ENCODE measurements around the gene TMCO5A. TPM values are rescaled to one million over a fixed set of nuclear protein-coding genes. Genes with fewer than 3 reads are reported as not detected.

Gene TMCO5A
- total and polyA plus RNA-seq, 9 of the 15 experiments (the other 6 are each of a cell fraction or from before 2014, with no cell fraction given), result not detected

DNA sequence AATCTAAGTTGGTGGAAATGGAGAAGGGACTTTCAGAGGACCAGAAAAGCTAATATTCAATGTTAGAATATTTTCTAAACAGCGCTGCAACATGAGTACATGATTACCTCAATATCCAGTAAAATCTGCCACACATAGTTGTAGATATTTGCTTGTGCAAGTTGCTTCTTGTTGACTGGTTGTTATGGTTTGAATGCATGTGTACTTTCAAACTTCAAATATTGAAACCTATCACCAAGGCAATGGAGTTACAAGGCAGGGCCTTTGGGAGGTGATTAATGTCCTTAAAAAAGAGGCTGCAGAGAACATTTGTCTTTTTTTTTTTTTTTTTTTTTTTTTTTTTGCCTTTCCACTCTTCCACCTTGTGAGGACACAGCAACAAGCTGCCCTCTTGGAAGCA, 49.9 kb downstream of the TMCO5A start:
- POLR2A ChIA-PET, result no interaction called here
- ATAC-seq, result no peak
- no peak for FAIRE-seq
- Histone ChIP-seq H3K4me3 (no peak overlapping the region), H4K20me1 (replicated peaks; ENCODE audit: control insufficient read depth, insufficient read depth, low read length) (no peaks in the 10 kb centered on the region), H3K9me1 (ENCODE audit: control insufficient read depth, insufficient read depth, low read length) (no peaks in the 10 kb centered on the region), H3K27me3 (ENCODE audit: control insufficient read depth in 2 of 2, insufficient read depth in 2 of 2, low read length in 2 of 2) (no peaks in the 10 kb centered on the region), H3K4me1 (replicated peaks in 1 of 2; ENCODE audit: control insufficient read depth in 2 of 2, insufficient read depth in 2 of 2, low read length in 2 of 2) (no peaks in the 10 kb centered on the region), H3K9ac (ENCODE audit: insufficient read depth in 1 of 2, low read depth in 2 of 2, low read length in 2 of 2) (no peak overlapping the region), H3K79me2 (ENCODE audit: control insufficient read depth, insufficient read depth, low read length) (no peaks in the 10 kb centered on the region), H3K9me3 (replicated peaks; ENCODE audit: control insufficient read depth, insufficient read depth, low read depth, low read length) (no peaks in the 10 kb centered on the region), H3K36me3 (ENCODE audit: control insufficient read depth, insufficient read depth, low read length) (no peaks in the 10 kb centered on the region), H3K4me2 (ENCODE audit: insufficient read depth, low read length) (no peak overlapping the region), H2AFZ (ENCODE audit: low read depth, low read length) (no peak overlapping the region), H3K27ac (ENCODE audit: extremely low read depth, low read depth, low read length) (no peak overlapping the region)
- intact Hi-C loops (cut with micrococcal nuclease), result no loop called here
- DNase-seq (ENCODE audit: extremely low read depth in 1 of 4, low spot score in 3 of 4), result no peak
- in situ Hi-C loops (cut with MboI), result no loop called here
- WGBS (ENCODE audit: insufficient coverage, low coverage, missing lambda C conversion rate), result 0% methylated on average over 1 of the region's 1 CpG
- no TSS peak for BruUV-seq (replicated peaks)
- CTCF ChIA-PET (ENCODE audit: low intra/inter-chr PET ratio), result no interaction called here
- TF ChIP-seq, protein P1, sequence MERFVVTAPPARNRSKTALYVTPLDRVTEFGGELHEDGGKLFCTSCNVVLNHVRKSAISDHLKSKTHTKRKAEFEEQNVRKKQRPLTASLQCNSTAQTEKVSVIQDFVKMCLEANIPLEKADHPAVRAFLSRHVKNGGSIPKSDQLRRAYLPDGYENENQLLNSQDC (CRISPR knock-in tag; IDR thresholded peaks at IDR 0.05), result no peak
- TF ChIP-seq TAF15 (IDR thresholded peaks at IDR 0.05; ENCODE audit: low read depth, low read length) (no peak), OTX1 (CRISPR knock-in tag; IDR thresholded peaks at IDR 0.05) (no peak), PTRF (tag; IDR thresholded peaks at IDR 0.05) (no peak), CBFA2T3 (IDR thresholded peaks at IDR 0.05) (no peak), RBM25 (IDR thresholded peaks at IDR 0.05; ENCODE audit: low read depth, low read length, severe bottlenecking) (no peak)
- TF ChIP-seq, protein P2, sequence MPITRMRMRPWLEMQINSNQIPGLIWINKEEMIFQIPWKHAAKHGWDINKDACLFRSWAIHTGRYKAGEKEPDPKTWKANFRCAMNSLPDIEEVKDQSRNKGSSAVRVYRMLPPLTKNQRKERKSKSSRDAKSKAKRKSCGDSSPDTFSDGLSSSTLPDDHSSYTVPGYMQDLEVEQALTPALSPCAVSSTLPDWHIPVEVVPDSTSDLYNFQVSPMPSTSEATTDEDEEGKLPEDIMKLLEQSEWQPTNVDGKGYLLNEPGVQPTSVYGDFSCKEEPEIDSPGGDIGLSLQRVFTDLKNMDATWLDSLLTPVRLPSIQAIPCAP (CRISPR knock-in tag; IDR thresholded peaks at IDR 0.05; ENCODE audit: borderline replicate concordance), result no peak
- TF ChIP-seq, protein P3, sequence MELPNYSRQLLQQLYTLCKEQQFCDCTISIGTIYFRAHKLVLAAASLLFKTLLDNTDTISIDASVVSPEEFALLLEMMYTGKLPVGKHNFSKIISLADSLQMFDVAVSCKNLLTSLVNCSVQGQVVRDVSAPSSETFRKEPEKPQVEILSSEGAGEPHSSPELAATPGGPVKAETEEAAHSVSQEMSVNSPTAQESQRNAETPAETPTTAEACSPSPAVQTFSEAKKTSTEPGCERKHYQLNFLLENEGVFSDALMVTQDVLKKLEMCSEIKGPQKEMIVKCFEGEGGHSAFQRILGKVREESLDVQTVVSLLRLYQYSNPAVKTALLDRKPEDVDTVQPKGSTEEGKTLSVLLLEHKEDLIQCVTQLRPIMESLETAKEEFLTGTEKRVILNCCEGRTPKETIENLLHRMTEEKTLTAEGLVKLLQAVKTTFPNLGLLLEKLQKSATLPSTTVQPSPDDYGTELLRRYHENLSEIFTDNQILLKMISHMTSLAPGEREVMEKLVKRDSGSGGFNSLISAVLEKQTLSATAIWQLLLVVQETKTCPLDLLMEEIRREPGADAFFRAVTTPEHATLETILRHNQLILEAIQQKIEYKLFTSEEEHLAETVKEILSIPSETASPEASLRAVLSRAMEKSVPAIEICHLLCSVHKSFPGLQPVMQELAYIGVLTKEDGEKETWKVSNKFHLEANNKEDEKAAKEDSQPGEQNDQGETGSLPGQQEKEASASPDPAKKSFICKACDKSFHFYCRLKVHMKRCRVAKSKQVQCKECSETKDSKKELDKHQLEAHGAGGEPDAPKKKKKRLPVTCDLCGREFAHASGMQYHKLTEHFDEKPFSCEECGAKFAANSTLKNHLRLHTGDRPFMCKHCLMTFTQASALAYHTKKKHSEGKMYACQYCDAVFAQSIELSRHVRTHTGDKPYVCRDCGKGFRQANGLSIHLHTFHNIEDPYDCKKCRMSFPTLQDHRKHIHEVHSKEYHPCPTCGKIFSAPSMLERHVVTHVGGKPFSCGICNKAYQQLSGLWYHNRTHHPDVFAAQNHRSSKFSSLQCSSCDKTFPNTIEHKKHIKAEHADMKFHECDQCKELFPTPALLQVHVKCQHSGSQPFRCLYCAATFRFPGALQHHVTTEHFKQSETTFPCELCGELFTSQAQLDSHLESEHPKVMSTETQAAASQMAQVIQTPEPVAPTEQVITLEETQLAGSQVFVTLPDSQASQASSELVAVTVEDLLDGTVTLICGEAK (IDR thresholded peaks at IDR 0.05), result no peak
- TF ChIP-seq, protein P3 (CRISPR knock-in tag; IDR thresholded peaks at IDR 0.05), result no peak
- TF ChIP-seq, protein P4, sequence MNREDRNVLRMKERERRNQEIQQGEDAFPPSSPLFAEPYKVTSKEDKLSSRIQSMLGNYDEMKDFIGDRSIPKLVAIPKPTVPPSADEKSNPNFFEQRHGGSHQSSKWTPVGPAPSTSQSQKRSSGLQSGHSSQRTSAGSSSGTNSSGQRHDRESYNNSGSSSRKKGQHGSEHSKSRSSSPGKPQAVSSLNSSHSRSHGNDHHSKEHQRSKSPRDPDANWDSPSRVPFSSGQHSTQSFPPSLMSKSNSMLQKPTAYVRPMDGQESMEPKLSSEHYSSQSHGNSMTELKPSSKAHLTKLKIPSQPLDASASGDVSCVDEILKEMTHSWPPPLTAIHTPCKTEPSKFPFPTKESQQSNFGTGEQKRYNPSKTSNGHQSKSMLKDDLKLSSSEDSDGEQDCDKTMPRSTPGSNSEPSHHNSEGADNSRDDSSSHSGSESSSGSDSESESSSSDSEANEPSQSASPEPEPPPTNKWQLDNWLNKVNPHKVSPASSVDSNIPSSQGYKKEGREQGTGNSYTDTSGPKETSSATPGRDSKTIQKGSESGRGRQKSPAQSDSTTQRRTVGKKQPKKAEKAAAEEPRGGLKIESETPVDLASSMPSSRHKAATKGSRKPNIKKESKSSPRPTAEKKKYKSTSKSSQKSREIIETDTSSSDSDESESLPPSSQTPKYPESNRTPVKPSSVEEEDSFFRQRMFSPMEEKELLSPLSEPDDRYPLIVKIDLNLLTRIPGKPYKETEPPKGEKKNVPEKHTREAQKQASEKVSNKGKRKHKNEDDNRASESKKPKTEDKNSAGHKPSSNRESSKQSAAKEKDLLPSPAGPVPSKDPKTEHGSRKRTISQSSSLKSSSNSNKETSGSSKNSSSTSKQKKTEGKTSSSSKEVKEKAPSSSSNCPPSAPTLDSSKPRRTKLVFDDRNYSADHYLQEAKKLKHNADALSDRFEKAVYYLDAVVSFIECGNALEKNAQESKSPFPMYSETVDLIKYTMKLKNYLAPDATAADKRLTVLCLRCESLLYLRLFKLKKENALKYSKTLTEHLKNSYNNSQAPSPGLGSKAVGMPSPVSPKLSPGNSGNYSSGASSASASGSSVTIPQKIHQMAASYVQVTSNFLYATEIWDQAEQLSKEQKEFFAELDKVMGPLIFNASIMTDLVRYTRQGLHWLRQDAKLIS (CRISPR knock-in tag; IDR thresholded peaks at IDR 0.05), result no peak
